ENCODE data around the gene LPCAT2. TPM values are rescaled to one million over a fixed set of nuclear protein-coding genes. Genes with fewer than 3 reads are reported as not detected.
A peak's percentile ranks its signal among the peaks of the same experiment; 100 is the strongest.

Gene LPCAT2
- 19.4 and 23.5 TPM in 2 replicates for total RNA-seq

GRCh38 chr16:55508941-55509931 is at the start of gene LPCAT2:
LPCAT2 (plus strand) TSS chr16:55509072; CDS start chr16:55509182, 110 bp downstream.
- Histone ChIP-seq H3K79me2 (ENCODE audit: insufficient read depth, low read length) (peaks cover 16% of the 10 kb centered on the region), H3K4me1 (ENCODE audit: insufficient read depth, low read length) (peaks cover 3% of the 10 kb centered on the region), H3K4me2 (ENCODE audit: insufficient read depth, low read length) (peak within 1 kb of the TSS; percentile 79), H3K4me3 (ENCODE audit: insufficient read depth, low read length) (peak within 1 kb of the TSS; percentile 74), H3K27ac (ENCODE audit: low read depth, low read length) (peak within 1 kb of the TSS; percentile 62), H3K36me3 (ENCODE audit: insufficient read depth, low read length) (peaks cover 73% of the 10 kb centered on the region), H3K9me3 (ENCODE audit: low read depth, low read length) (no peaks in the 10 kb centered on the region), H2AFZ (ENCODE audit: low read length) (no peak within 1 kb of the TSS), H3K27me3 (ENCODE audit: insufficient read depth, low read length) (no peaks in the 10 kb centered on the region), H4K20me1 (ENCODE audit: insufficient read depth, low read length) (no peaks in the 10 kb centered on the region)
- no peak for TF ChIP-seq CTCF (IDR thresholded peaks at IDR 0.05; ENCODE audit: extremely low read depth, low read depth, low read length)
- peak; percentile 92 for DNase-seq (ENCODE audit: insufficient read length, low spot score, missing footprints)

GRCh38 chr16:55462241-55462640 is 46.6 kb upstream of the LPCAT2 start:
- Histone ChIP-seq H3K79me2 (ENCODE audit: insufficient read depth, low read length) (no peaks in the 10 kb centered on the region), H3K9me3 (ENCODE audit: low read depth, low read length) (no peaks in the 10 kb centered on the region), H4K20me1 (ENCODE audit: insufficient read depth, low read length) (no peaks in the 10 kb centered on the region), H3K4me2 (ENCODE audit: insufficient read depth, low read length) (no peak overlapping the region), H3K27ac (ENCODE audit: low read depth, low read length) (no peak overlapping the region), H3K36me3 (ENCODE audit: insufficient read depth, low read length) (no peaks in the 10 kb centered on the region), H2AFZ (ENCODE audit: low read length) (no peak overlapping the region), H3K27me3 (ENCODE audit: insufficient read depth, low read length) (no peaks in the 10 kb centered on the region), H3K4me3 (ENCODE audit: insufficient read depth, low read length) (no peak overlapping the region), H3K4me1 (ENCODE audit: insufficient read depth, low read length) (peaks cover 3% of the 10 kb centered on the region)
- TF ChIP-seq CTCF (IDR thresholded peaks at IDR 0.05; ENCODE audit: extremely low read depth, low read depth, low read length): no peak
- no peak for DNase-seq (ENCODE audit: insufficient read length, low spot score, missing footprints)

GRCh38 chr16:55464375-55464774 is 44.5 kb upstream of the LPCAT2 start:
- H3K4me1 ChIP-seq (ENCODE audit: insufficient read depth, low read length): peaks cover 3% of the 10 kb centered on the region
- H3K79me2 ChIP-seq (ENCODE audit: insufficient read depth, low read length): no peaks in the 10 kb centered on the region
- H3K27me3 ChIP-seq (ENCODE audit: insufficient read depth, low read length): no peaks in the 10 kb centered on the region
- no peak for TF ChIP-seq CTCF (IDR thresholded peaks at IDR 0.05; ENCODE audit: extremely low read depth, low read depth, low read length)
- H3K4me2 ChIP-seq (ENCODE audit: insufficient read depth, low read length): no peak overlapping the region
- H3K36me3 ChIP-seq (ENCODE audit: insufficient read depth, low read length): no peaks in the 10 kb centered on the region
- no peaks in the 10 kb centered on the region for H4K20me1 ChIP-seq (ENCODE audit: insufficient read depth, low read length)
- no peak overlapping the region for H2AFZ ChIP-seq (ENCODE audit: low read length)
- no peak overlapping the region for H3K27ac ChIP-seq (ENCODE audit: low read depth, low read length)
- H3K9me3 ChIP-seq (ENCODE audit: low read depth, low read length): no peaks in the 10 kb centered on the region
- DNase-seq (ENCODE audit: insufficient read length, low spot score, missing footprints): no peak
- H3K4me3 ChIP-seq (ENCODE audit: insufficient read depth, low read length): no peak overlapping the region
